Spleen (tissue), 11 donors: ENCODE data around the gene RIN2. TPM values are rescaled to one million over a fixed set of nuclear protein-coding genes. Genes with fewer than 3 reads are reported as not detected.

ENCODE experiments used
- DNase-seq: peaks from one replicate; pipeline ENCODE4 v3.0.0-alpha.2; 2020
- H3K27ac ChIP-seq, 8 donors: fragments of 200-600 bp; sonication (generic) in 7 of 8; 1 replicate in 4 of 8; 2 replicates in 4 of 8; pipeline versions ENCODE4 v1.5.0 to v1.8.0; 2016 to 2021; ENCODE audit warnings: inconsistent platforms in 4 of 8, mild to moderate bottlenecking in 4 of 8, moderate library complexity in 1 of 8
- H3K27me3 ChIP-seq, 7 donors: fragments of 200-600 bp; sonication (generic) in 6 of 7; replicated peaks in 1 of 7; 1 replicate in 4 of 7; 2 replicates in 3 of 7; pipeline versions ENCODE4 v1.5.0 to v1.8.0; 2016 to 2021; ENCODE audit warnings: inconsistent platforms in 3 of 7, mild to moderate bottlenecking in 1 of 7
- H3K36me3 ChIP-seq, 6 donors: fragments of 200-600 bp; sonication (generic) in 5 of 6; 1 replicate in 4 of 6; 2 replicates in 2 of 6; pipeline versions ENCODE4 v1.5.0 to v1.8.0; 2016 to 2021; ENCODE audit warnings: inconsistent platforms in 2 of 6
- H3K4me1 ChIP-seq, 6 donors: fragments of 200-600 bp; sonication (generic) in 5 of 6; 1 replicate in 3 of 6; 2 replicates in 3 of 6; pipeline versions ENCODE4 v1.5.0 to v1.8.0; 2016 to 2021; ENCODE audit warnings: inconsistent platforms in 3 of 6
- H3K4me3 ChIP-seq, 8 donors: fragments of 200-600 bp; sonication (generic) in 7 of 8; 1 replicate in 4 of 8; 2 replicates in 4 of 8; pipeline versions ENCODE4 v1.5.0 to v1.8.0; 2016 to 2021; ENCODE audit warnings: inconsistent platforms in 4 of 8, mild to moderate bottlenecking in 4 of 8, moderate library complexity in 2 of 8
- H3K9me3 ChIP-seq, 8 donors: fragments of 200-600 bp; sonication (generic) in 7 of 8; 1 replicate in 4 of 8; 2 replicates in 4 of 8; pipeline versions ENCODE4 v1.5.0 to v1.8.0; 2016 to 2021; ENCODE audit warnings: inconsistent platforms in 4 of 8
- POLR2A ChIP-seq, 3 donors: fragments of 450-650 bp; IDR thresholded peaks; one replicate each; pipeline ENCODE4 v1.5.1; 2017; ENCODE audit warnings: antibody characterized with exemption in 3 of 3, mild to moderate bottlenecking in 1 of 3
- POLR2AphosphoS5 ChIP-seq, 3 donors: sonication (generic); formaldehyde crosslinking; IDR thresholded peaks; one replicate each; pipeline ENCODE4 v1.5.1; 2017; ENCODE audit warnings: antibody characterized with exemption in 3 of 3
- WGBS, 5 donors: extraction: QIAGEN DNeasy Blood & Tissue Kit in 3 of 5; methylation state at CpG; one replicate each; pipeline versions ENCODE4 v1.1.5 to v1.1.7; 2013 to 2018; 5-methylcytosine and 5-hydroxymethylcytosine counted together
- intact Hi-C: fragments of 100-400 bp; cut with DNase I; formaldehyde crosslinking; loops from one replicate; pipeline ENCODE4 v1.15.0; 2023; ENCODE audit warnings: low total_unique reads
- polyA plus RNA-seq, 3 donors: library from polyadenylated mRNA; stranded (reverse); fragments of 200-250 nt; gene quantifications; one replicate each; pipeline ENCODE4 v1.2.1, GENCODE V29; 2013
- total RNA-seq, 7 donors: library from RNA; depleted of rRNA in 3 of 7; stranded (reverse); fragments of >200 nt in 3 of 7; fragmentation: NEBNext Ultra II Directional in 4 of 7; extraction: Animal tissue kit (Norgen Biotek cat#: 25700) in 4 of 7; gene quantifications; one replicate each; pipeline versions ENCODE4 v1.1.0 to v1.2.1, GENCODE V29; 2016 to 2021
- TF ChIP-seq, protein P1 (sequence below), 11 experiments: fragments of 200-600 bp in 7 of 11; fragments of 450-650 bp in 4 of 11; sonication (generic) in 4 of 11; IDR thresholded peaks in 8 of 11; conservative IDR thresholded peaks in 3 of 11; 1 replicate in 7 of 11; 2 replicates in 4 of 11; pipeline versions ENCODE4 v1.4.0 to v1.8.0; 2016 to 2021; ENCODE audit warnings: antibody characterized with exemption in 11 of 11, inconsistent platforms in 4 of 11, mild to moderate bottlenecking in 1 of 11
- donor health status: healthy with polysubstance abuse.
- donor health status: DM: no; HTN: no; CAD: no; lungs with moderate emphysema.
- donor health status: DM: no; HTN: no; CAD: no.
- donor health status: Bipolar disorder and iron deficiency.
- donor health status: healthy.
- donor health status: DM: no; HTN: no; CAD: no.
- donor health status: DM: yes; HTN: yes; CAD: no.

The RIN2 gene
- total and polyA plus RNA-seq, 10 donors = 4.8 to 135 (median 64.0) TPM

DNA sequence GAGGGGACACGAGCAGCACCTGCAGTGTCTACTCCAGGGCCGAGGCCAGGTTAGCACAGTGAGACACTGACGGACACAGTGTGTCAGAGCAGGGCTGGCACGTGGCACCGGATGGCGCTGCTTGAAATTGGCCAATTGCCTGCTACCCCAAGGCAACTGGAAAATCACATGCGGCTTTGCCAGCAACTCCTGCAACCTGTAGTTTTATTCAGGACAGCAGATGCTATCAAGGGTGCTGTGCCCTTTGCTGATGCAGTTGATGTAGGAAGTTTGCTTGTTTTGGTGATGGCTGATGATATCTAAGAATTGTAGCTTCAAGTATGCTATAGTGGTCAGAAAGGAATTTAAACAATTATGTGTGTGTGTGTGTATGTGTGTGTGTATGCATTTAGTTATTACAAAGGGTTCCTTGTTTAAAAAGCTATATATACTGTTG is 25.9 kb downstream of the RIN2 start:
- H3K9me3 ChIP-seq = peaks cover 0 to 10% (median 4%) of the 10 kb centered on the region in 8 donors
- H3K4me1 ChIP-seq = peaks cover 5 to 50% (median 25%) of the 10 kb centered on the region in 6 donors
- intact Hi-C loops = loop anchor here (5.0 to 10.0 kb wide), 2 partner anchors 101 to 213 kb away; no protein-coding TSS in a partner anchor
- no peaks in the 10 kb centered on the region for H3K27me3 ChIP-seq
- TF ChIP-seq, protein P1, sequence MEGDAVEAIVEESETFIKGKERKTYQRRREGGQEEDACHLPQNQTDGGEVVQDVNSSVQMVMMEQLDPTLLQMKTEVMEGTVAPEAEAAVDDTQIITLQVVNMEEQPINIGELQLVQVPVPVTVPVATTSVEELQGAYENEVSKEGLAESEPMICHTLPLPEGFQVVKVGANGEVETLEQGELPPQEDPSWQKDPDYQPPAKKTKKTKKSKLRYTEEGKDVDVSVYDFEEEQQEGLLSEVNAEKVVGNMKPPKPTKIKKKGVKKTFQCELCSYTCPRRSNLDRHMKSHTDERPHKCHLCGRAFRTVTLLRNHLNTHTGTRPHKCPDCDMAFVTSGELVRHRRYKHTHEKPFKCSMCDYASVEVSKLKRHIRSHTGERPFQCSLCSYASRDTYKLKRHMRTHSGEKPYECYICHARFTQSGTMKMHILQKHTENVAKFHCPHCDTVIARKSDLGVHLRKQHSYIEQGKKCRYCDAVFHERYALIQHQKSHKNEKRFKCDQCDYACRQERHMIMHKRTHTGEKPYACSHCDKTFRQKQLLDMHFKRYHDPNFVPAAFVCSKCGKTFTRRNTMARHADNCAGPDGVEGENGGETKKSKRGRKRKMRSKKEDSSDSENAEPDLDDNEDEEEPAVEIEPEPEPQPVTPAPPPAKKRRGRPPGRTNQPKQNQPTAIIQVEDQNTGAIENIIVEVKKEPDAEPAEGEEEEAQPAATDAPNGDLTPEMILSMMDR (IDR thresholded peaks at IDR 0.05 in 8 of 11, conservative IDR thresholded peaks at IDR 0.05 in 3 of 11) = no peak
- TF ChIP-seq POLR2AphosphoS5 (IDR thresholded peaks at IDR 0.05) = peak in 2 of 3 donors; percentile 21 to 49
- H3K27ac ChIP-seq = peak overlapping the region in 2 of 8 donors; percentile 17 to 26
- WGBS, 5 donors = 69 to 88% (median 77%) methylated on average over 7 of the region's 7 CpGs
- no peaks in the 10 kb centered on the region for H3K36me3 ChIP-seq
- no peak for DNase-seq
- no peak overlapping the region for H3K4me3 ChIP-seq

DNA sequence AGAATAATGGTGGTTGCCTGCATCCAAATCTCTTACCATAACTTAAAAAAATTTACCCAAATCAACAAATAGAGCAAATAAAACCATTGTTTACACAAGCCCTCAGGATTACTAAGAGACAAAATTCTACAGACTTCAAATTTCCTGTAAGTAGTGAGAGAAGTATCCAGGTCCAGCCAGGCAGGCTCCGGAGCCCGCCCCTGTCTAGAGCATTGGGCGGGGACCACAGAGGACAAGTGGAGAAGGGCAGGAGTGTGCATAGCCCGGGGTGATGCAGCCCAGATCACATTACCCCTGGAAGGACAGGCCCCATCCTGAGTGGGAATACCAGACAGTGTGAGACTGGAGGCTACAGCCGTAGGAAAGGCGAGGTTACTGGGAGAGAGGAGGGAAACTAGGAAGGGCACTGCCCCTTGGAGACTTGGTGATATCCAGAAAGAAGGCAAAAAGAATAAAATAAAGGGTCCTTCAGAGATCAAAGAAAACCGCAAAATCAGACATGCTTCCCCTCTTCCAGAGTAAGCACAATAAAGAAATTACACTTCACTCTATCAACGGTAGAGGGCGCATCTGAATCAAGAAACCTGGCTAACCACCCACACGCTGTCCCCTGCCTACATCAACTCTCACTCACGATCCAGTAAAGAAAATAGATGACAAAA is 26.6 kb downstream of the RIN2 start:
- DNase-seq = no peak
- 26 to 36% (median 29%) methylated on average over 11 of the region's 11 CpGs for WGBS, 5 donors
- no peak overlapping the region for H3K4me3 ChIP-seq
- no peaks in the 10 kb centered on the region for H3K27me3 ChIP-seq
- H3K36me3 ChIP-seq = no peaks in the 10 kb centered on the region
- peaks cover 0 to 12% (median 4%) of the 10 kb centered on the region in 8 donors for H3K9me3 ChIP-seq
- H3K27ac ChIP-seq = peak overlapping the region in 6 of 8 donors; percentile 25 to 60 (median 42)
- TF ChIP-seq POLR2A (IDR thresholded peaks at IDR 0.05) = no peak
- TF ChIP-seq, protein P1 (IDR thresholded peaks at IDR 0.05 in 8 of 11, conservative IDR thresholded peaks at IDR 0.05 in 3 of 11) = peak; percentile 35 to 91 (median 73)
- TF ChIP-seq POLR2AphosphoS5 (IDR thresholded peaks at IDR 0.05) = peak in 1 of 3 donors; percentile 37
- H3K4me1 ChIP-seq = peaks cover 5 to 45% (median 25%) of the 10 kb centered on the region in 6 donors
- intact Hi-C loops = loop anchor here (5.0 to 10.0 kb wide), 2 partner anchors 100 to 213 kb away; no protein-coding TSS in a partner anchor

DNA sequence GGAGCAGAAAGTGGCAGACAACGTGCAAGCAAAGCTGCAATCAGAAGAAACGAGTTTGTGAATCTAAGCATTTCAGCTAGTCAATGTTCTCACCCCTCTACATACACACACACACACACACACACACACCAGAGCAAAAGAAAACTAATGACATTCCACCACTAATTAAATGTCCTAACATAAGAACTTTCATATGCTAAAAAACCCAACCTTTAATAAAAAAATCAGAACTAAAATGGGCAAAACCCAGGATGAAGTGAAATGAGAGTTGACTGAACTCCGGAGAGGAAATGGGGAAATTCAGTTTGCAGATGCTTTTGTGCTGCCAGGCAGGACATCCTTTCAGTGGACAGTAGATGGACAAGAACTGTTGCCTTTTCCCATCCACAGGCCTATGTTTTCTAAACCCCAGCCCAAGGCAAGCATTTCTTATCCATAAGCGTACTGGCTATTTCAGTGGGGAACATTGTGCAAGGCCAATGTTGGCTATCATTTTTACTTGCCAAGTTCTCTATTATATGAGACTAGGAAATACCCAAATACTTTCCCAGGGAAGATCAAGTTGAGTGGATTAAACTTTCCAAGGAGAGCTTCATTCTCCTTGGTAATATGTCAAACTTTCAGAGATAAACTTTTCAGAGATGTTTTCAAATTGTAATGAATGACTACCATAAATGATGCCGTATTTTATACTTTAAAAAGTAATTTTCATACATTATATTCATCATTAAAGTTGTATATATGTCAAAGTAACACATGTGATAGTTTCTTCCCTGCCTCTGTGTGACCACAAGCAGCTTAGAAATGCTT is 27.3 kb downstream of the RIN2 start:
- intact Hi-C loops = loop anchor here (10.0 kb wide), 1 partner anchor 99 kb away; no protein-coding TSS in a partner anchor
- DNase-seq = no peak
- Histone ChIP-seq H3K4me1 (peaks cover 5 to 39% (median 25%) of the 10 kb centered on the region in 6 donors), H3K9me3 (peaks cover 0 to 12% (median 4%) of the 10 kb centered on the region in 8 donors), H3K4me3 (no peak overlapping the region), H3K27me3 (no peaks in the 10 kb centered on the region), H3K27ac (peak overlapping the region in 5 of 8 donors; percentile 33 to 60 (median 44)), H3K36me3 (no peaks in the 10 kb centered on the region)
- 36 to 49% (median 37%) methylated on average over 5 of the region's 5 CpGs for WGBS, 5 donors
- TF ChIP-seq POLR2AphosphoS5 (IDR thresholded peaks at IDR 0.05) = no peak
- TF ChIP-seq, protein P1 (IDR thresholded peaks at IDR 0.05 in 8 of 11, conservative IDR thresholded peaks at IDR 0.05 in 3 of 11) = peak in 1 of 11 experiments; percentile 10
